HG03066 (cell line): ENCODE measurements around the gene CFAP97D2.
"Not testable (repeated sequence)": the region's sequence is repeated elsewhere in the genome, so short reads cannot be mapped to it uniquely, and the experiment has no call there.

Experiments
- ATAC-seq: cut with Tn5 transposase; IDR thresholded peaks from one replicate; pipeline ENCODE4 v1.9.1; 2021; ENCODE audit warnings: low read depth; ENCODE audit not compliant: unreplicated experiment

The CFAP97D2 gene

DNA sequence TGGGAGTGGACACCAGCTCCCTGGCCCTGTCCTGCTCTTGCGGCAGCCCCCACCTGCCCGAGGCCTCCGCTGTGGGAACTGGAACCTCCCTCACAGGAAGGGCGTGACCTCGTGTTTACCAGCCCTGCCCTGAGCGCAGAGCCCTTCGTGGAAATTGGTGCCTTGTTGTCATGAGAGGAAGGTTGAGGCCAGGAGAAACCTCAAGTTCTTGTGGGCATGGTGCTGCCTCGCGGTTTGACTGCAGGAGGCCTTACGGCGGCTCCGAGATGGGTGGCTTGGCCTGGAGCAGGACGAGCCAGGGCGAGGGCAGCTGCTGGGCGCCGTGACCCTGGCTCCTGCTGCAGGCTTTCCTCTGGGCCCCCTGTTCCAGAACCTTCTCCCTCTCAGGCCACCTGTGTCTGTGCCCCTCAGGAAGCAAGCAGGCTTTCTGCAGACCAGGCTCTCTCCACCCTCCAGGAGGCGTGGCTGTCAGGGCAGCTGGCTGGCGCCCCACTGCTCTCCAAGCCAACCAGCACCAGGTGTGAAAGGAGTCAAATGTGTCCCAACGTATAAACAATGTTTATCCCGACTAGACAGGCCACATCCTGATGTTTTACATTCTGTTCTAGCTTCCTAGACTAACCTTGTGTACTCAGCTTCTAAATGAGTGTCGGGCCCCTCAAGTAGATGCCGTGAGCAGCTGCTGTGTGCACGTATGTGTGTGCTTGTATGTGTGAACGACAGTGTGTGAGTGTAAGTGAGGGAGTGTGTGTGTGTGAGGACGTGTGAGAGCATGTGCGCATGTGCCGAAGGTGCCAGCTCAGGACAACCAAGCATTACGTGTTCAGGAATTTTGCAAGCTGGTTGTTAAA, 36.2 kb upstream of the CFAP97D2 start:
- no peak for ATAC-seq

GRCh38 chr13:114143806-114144605, 35.1 kb upstream of the CFAP97D2 start:
- ATAC-seq: no peak

DNA sequence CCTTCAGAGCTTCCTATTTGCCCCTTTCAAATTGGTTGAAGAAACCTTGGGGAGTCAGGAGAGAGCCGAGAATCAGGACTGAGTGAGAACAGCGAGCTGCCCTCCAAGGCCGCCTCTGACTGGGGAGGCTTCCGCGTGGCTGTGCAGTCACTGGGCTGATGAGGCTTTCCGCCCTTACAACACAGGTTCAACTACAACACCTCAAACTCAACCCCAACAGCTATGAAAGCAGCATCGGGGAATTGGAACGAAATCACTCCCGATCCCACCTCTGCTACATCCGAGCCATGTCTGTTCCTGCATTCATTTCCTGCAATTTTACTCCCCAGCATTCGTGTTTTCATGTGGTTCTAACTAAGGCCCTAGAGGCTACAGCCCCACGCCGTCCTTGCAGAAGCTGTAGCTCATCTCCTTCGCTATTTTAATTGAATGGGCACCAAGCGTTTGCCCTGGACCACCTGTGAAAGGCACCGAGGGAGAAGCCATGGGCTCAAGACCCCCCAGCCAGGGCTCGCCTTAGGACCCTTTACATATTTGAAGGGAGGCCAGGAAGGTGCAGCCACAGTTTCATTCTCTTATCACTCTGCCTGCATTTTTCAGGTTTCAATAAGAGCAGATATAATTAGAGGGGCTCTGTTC, 34.3 kb upstream of the CFAP97D2 start:
- no peak for ATAC-seq

DNA sequence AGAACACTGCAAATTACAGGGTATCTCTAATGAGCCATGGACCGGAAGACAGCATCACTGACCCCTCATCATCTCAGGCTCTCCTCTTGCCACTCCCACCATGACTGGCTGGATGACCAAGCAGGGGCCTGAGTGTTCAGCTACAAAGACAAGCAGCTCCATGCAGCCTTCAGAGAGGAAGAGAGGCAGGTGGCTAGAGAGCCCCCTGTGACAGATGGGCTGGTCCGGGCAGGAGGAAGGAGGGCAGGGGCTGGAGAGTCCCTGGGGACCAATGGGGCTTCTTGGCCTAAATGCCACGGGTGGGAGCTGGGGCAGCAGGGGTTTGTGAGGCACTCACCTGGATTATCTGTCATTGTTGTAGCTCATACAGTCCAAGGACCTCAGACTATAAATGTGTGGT, 33.8 kb upstream of the CFAP97D2 start:
- no peak for ATAC-seq

DNA sequence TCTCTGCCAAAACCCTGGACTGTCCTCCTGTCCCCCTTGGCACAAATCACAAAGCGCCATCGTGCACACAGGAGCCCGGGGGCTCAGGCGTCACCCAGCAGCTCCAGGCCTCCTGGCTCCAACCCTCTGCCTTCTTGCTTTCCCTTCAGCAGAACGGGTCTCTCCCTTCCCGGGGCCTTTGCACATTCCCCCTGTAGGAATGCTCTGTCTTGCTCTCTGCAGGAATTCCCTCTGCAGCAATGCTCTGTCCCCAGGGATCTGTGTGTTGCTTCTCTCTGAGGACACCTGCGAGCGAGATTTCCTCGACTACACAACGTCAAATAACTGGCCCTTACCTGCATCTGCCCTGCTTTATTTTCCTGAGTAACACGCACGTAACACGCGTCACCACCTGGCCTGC, 33.3 kb upstream of the CFAP97D2 start:
- no peak for ATAC-seq

DNA sequence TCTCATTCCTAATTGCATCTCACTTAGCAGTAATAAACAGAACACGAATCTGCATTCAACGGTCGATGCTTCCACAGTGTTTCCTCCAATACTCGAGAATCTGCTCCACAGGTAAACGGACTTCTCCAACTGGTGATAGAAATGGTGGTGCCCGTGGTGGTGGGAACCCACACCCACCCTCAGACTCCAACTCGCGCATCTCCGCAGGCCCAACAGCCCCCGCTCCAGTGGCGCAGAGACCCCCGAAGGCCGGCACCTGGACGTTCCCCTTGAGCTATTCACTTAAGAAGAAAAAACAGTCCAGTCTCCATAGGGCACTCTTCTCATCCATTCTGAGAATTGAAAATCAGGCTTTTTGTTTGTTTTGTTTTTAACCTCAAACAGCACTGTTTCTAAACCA, 32.9 kb upstream of the CFAP97D2 start:
- no peak for ATAC-seq

DNA sequence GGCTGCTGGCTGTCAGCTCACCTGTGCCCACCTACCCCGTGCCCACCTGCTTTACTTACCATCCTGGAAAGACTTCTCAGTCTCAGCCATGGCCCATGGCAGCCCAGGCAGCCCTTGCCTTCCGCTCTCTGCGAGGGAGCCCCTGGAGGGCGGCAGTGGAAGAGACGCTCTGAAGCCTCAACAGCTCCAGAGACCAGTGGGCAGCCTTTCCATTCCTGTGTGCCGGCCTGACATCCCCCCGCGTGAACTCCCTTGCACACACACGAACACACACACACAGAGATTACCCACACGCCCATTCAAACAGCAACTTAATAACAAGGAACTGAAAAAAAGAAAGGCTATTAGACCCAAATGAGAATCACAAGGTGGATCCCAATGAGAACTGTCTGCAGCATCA, 32.4 kb upstream of the CFAP97D2 start:
- no peak for ATAC-seq

GRCh38 chr13:114147803-114148520, 31.1 kb upstream of the CFAP97D2 start:
- peak; percentile 16 for ATAC-seq

- ATAC-seq: peak; percentile 79
Observed at GRCh38 chr13:114148521-114148855, 30.6 kb upstream of the CFAP97D2 start.

- ATAC-seq: not testable (repeated sequence)
Observed at GRCh38 chr13:114148886-114149285, 30.2 kb upstream of the CFAP97D2 start.

- ATAC-seq: no peak
Observed at GRCh38 chr13:114149774-114150740, 29.0 kb upstream of the CFAP97D2 start.

DNA sequence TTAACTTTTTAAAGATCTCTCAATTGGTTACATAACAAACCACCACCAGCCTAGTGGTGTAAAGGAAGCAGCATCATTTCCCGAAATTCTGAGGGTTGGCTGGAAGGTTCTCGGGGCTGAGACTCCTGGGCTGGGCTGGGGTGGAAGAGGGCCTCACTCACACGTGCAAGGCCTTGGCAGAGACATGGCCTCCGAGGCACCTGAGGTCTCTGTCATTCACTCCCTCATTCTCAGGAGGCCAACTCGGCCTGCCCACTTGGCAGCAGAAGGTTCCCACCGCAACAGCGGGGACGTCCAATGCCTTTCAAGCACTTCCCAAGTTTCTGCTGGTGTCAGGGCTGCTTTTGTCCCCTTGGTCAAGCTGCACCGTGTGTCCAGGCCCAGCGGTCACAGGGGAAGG, 28.0 kb upstream of the CFAP97D2 start:
- ATAC-seq: no peak

DNA sequence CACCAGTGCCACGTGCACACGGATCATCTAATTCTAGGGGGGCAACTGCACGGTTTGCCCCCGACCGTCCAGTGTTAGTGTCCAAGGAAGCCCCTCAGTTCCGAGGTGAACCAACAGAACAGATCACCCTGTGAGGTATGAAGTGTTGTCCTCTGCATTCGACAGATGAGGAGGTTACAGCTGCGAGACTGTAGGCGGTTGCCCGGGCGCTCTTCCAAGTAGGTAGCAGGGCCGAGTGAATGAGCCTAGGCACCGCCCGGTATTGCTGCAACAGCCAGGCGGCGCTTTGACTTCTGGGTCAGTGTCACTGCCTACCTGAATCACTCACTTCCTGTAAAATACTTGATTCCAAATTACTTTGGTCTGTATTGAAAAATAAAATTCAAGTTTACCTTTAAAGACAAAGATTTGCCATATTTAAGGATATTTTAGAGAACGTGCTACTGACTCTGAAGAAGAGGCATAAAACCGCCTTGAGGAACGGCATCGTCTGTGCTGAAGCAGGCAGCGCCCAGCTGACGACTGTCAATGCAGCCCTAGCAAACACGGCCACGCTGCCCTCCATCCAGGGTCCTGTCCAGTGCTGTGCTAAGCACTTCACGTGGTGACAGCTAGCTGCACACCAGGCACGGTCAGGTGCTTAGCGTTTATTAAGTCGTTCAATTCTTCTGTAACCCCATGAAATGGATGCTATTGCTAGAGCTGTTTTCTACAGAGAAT, 27.3 kb upstream of the CFAP97D2 start:
- ATAC-seq: no peak

DNA sequence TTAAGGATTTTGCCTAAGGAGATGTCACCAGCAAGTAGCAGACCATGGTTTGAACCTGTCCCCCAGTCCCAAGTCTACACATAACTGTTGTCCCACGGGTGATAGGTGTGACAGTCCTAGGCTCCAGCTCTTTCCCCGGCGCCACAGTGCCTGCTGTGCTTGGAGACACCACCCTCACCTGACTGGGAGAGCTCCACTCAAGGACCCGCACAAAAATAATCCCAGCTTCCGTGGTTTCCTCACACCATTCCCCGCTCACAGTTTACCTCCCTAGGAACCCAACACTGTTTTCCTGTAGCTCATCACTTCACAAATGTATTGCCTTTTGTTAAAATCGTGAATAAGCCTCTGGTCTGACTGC, 26.8 kb upstream of the CFAP97D2 start:
- no peak for ATAC-seq

- ATAC-seq: no peak
Observed at GRCh38 chr13:114152831-114153371, 26.2 kb upstream of the CFAP97D2 start.

- no peak for ATAC-seq
Observed at GRCh38 chr13:114153485-114154080, 25.5 kb upstream of the CFAP97D2 start.

DNA sequence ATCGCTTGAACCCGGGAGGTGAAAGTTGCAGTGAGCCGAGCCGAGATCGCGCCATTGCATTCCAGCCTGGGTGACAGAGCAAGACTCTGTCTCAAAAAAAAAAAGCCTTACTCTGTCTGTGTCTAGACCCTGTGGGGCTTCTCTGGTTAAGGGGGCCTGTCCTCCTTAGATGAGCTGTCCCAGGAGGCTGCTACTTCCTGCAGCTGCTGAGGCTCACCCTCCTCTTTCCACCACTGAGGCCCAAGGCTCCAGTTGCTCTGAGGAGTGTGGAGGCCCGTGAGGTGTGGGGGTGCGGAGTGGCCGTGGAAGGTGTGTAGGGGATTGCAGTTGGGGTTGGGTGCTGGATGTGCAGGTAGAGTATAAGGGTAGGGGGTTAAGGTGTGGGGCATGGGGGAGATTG, 24.6 kb upstream of the CFAP97D2 start:
- ATAC-seq: no peak

GRCh38 chr13:114155320-114155719, 23.7 kb upstream of the CFAP97D2 start:
- no peak for ATAC-seq
